Myocyte (in vitro differentiated cells): ENCODE data around the gene LCNL1. TPM values are rescaled to one million over a fixed set of nuclear protein-coding genes. Genes with fewer than 3 reads are reported as not detected.
"Not testable (repeated sequence)": the region's sequence is repeated elsewhere in the genome, so short reads cannot be mapped to it uniquely, and the experiment has no call there.

ENCODE experiments used
- DNase-seq: peaks from one replicate; pipeline ENCODE4 v3.0.0-alpha.2; 2012; ENCODE audit warnings: low read depth
- total RNA-seq: library from RNA; depleted of rRNA; stranded (reverse); fragments of >200 nt; gene quantifications from 2 replicates; pipeline ENCODE4 v1.2.3, GENCODE V29; 2014

Gene LCNL1
- total RNA-seq, 1 donor from 2014 or later: 5.0 TPM

GRCh38 chr9:137021979-137022661, 39.3 kb downstream of the LCNL1 start:
- no peak for DNase-seq

- DNase-seq: no peak
These were observed 39.8 kb downstream of the LCNL1 start for GRCh38 chr9:137022662-137023008.

- no peak for DNase-seq
These were observed 40.4 kb downstream of the LCNL1 start for GRCh38 chr9:137023157-137023556.

- DNase-seq: no peak
These were observed 40.8 kb downstream of the LCNL1 start for GRCh38 chr9:137023583-137023991.

- DNase-seq: no peak
These were observed 42.7 kb downstream of the LCNL1 start for GRCh38 chr9:137025517-137025966.

GRCh38 chr9:137026384-137026783, 43.6 kb downstream of the LCNL1 start:
- no peak for DNase-seq

- no peak for DNase-seq
These were observed 44.0 kb downstream of the LCNL1 start for GRCh38 chr9:137026828-137027227.

- peak; percentile 26 for DNase-seq
These were observed 44.8 kb downstream of the LCNL1 start, which contains the start of gene ABCA2 for GRCh38 chr9:137027369-137028262. Gene ABCA2, minus strand, starts transcription at chr9:137028237. Its CDS starts 97 bp downstream, at chr9:137028140.

GRCh38 chr9:137028263-137029057, 45.7 kb downstream of the LCNL1 start:
- DNase-seq: peak; percentile 59

- DNase-seq: peak; percentile 76
These were observed 46.5 kb downstream of the LCNL1 start for GRCh38 chr9:137029058-137029936.

- DNase-seq: no peak
These were observed 47.2 kb downstream of the LCNL1 start for GRCh38 chr9:137030006-137030405.

GRCh38 chr9:137030538-137031527, 48.0 kb downstream of the LCNL1 start:
- DNase-seq: no peak

- no peak for DNase-seq
These were observed 49.3 kb downstream of the LCNL1 start, which contains the start of gene FUT7 for GRCh38 chr9:137031904-137032640. Gene FUT7, minus strand, starts transcription at chr9:137032088. Its CDS starts 97 bp downstream, at chr9:137031991.

- DNase-seq: no peak
These were observed 50.1 kb downstream of the LCNL1 start for GRCh38 chr9:137032858-137033257.

GRCh38 chr9:137033481-137033880, 50.7 kb downstream of the LCNL1 start:
- DNase-seq: not testable (repeated sequence)

GRCh38 chr9:137034039-137034708, 51.4 kb downstream of the LCNL1 start:
- no peak for DNase-seq

GRCh38 chr9:137034709-137035506, 52.1 kb downstream of the LCNL1 start:
- DNase-seq: peak; percentile 79
